Neural progenitor cell (in vitro differentiated cells): ENCODE results near the gene NEK8. TPM values are rescaled to one million over a fixed set of nuclear protein-coding genes. Genes with fewer than 3 reads are reported as not detected.

Source experiments
- DNase-seq: peaks from one replicate; pipeline ENCODE4 v3.0.0-alpha.2; 2016; ENCODE audit warnings: low spot score
- H2AFZ ChIP-seq: fragments of 200-600 bp; sonication (generic); replicated peaks from 2 replicates; pipeline ENCODE4 v1.6.1; 2016; ENCODE audit warnings: antibody characterized with exemption
- H3F3A ChIP-seq: fragments of 200-600 bp; sonication (generic); 2 replicates; pipeline ENCODE4 v1.6.1; 2016; ENCODE audit warnings: antibody characterized with exemption, low read depth
- H3K27ac ChIP-seq: fragments of 200-600 bp; sonication (generic); 2 replicates; pipeline ENCODE4 v1.5.1; 2016; ENCODE audit warnings: mild to moderate bottlenecking
- H3K27me3 ChIP-seq: fragments of 200-600 bp; sonication (generic); 2 replicates; pipeline ENCODE4 v1.6.1; 2016; ENCODE audit warnings: mild to moderate bottlenecking, moderate library complexity
- H3K36me3 ChIP-seq: fragments of 200-600 bp; sonication (generic); 2 replicates; pipeline ENCODE4 v1.5.1; 2016
- H3K4me1 ChIP-seq: fragments of 200-600 bp; sonication (generic); 2 replicates; pipeline ENCODE4 v1.6.1; 2016; ENCODE audit warnings: mixed run types
- H3K4me2 ChIP-seq: fragments of 200-600 bp; sonication (generic); 2 replicates; pipeline ENCODE4 v1.6.1; 2016
- H3K4me3 ChIP-seq: fragments of 200-600 bp; sonication (generic); 2 replicates; pipeline ENCODE4 v1.5.1; 2016
- H3K79me2 ChIP-seq: fragments of 200-600 bp; sonication (generic); 2 replicates; pipeline ENCODE4 v1.6.1; 2016; ENCODE audit warnings: low read depth
- H3K9ac ChIP-seq: fragments of 200-600 bp; sonication (generic); 2 replicates; pipeline ENCODE4 v1.6.1; 2016
- H3K9me3 ChIP-seq: fragments of 200-600 bp; sonication (generic); 2 replicates; pipeline ENCODE4 v1.5.1; 2016; ENCODE audit warnings: low read depth
- H4K20me1 ChIP-seq: fragments of 200-600 bp; sonication (generic); 2 replicates; pipeline ENCODE4 v1.6.1; 2016; ENCODE audit warnings: low read depth
- H3K27ac Mint-ChIP-seq: 3 replicates; pipeline ENCODE4 v1.8.0; 2021; ENCODE audit warnings: mixed read lengths
- H3K27me3 Mint-ChIP-seq: 2 replicates; pipeline ENCODE4 v1.8.0; 2022; ENCODE audit warnings: low read depth, mild to moderate bottlenecking, inconsistent platforms, moderate library complexity, mixed read lengths; ENCODE audit not compliant: insufficient read depth
- H3K36me3 Mint-ChIP-seq: 3 replicates; pipeline ENCODE4 v1.8.0; 2021; ENCODE audit warnings: mixed read lengths
- H3K4me1 Mint-ChIP-seq: 3 replicates; pipeline ENCODE4 v1.8.0; 2021; ENCODE audit warnings: mixed read lengths
- H3K4me3 Mint-ChIP-seq: 3 replicates; pipeline ENCODE4 v1.8.0; 2021; ENCODE audit warnings: mild to moderate bottlenecking, moderate library complexity, mixed read lengths
- H3K9me3 Mint-ChIP-seq: 3 replicates; pipeline ENCODE4 v1.8.0; 2020; ENCODE audit warnings: mixed read lengths
- EZH2 ChIP-seq: fragments of 200-600 bp; sonication (generic); IDR thresholded peaks from 2 replicates; pipeline ENCODE4 v1.6.1; 2017; ENCODE audit warnings: antibody characterized with exemption, mild to moderate bottlenecking, moderate library complexity
- EZH2phosphoT487 ChIP-seq: fragments of 200-600 bp; sonication (generic); IDR thresholded peaks from 2 replicates; pipeline ENCODE4 v1.6.1; 2017; ENCODE audit warnings: antibody characterized with exemption
- total RNA-seq: library from RNA; depleted of rRNA; stranded (reverse); fragments of >200 nt; gene quantifications from 2 replicates; pipeline ENCODE4 v1.2.3, GENCODE V29; 2015; ENCODE audit warnings: low replicate concordance
- TF ChIP-seq, protein P1 (sequence below): fragments of 200-600 bp; sonication (generic); IDR thresholded peaks from 2 replicates; pipeline ENCODE4 v1.5.1; 2017; ENCODE audit warnings: antibody characterized with exemption, mild to moderate bottlenecking

NEK8 gene
- total RNA-seq, 1 donor from 2014 or later = 3.7 TPM

DNA sequence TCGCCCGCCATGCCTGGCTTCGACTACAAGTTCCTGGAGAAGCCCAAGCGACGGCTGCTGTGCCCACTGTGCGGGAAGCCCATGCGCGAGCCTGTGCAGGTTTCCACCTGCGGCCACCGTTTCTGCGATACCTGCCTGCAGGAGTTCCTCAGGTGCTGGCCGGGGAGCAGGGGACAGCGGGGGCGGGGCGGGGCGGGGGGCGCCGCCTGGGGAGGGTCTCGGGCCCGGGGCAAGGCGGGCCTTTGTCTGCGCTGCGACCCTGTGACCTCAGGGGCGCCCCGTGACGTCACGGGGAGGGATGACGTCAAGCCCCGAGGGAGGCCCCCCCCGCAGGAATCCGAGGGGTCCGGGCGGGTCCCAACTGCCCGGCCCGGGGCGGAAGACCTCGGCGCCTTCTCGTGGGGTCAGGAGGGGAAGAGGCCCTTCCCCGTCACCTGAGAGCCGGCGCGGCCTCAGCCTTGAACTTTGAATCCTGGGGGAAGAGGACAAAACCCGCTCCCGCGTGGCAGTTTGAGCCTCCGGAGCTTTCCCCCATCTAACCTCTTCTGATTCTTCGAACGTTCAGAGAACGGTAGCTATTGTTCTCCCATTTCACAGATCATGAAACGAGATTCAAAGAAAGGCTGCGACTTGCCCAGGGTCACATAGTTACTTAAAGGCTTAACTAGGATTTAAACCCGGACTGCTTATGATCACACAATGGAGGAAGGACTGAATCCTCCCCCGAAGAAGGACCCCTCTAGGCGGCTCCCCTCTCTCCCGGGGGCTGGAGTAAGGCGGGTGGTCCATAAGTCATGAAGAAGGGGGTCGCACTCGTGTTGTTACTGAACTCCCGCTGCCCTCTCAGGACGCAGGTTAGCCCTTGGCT lies 15.8 kb downstream of the NEK8 start:
- peaks cover 16% of the 10 kb centered on the region for H3K4me1 ChIP-seq
- TF ChIP-seq EZH2phosphoT487 (no peak), EZH2 (no peak)
- TF ChIP-seq, protein P1, sequence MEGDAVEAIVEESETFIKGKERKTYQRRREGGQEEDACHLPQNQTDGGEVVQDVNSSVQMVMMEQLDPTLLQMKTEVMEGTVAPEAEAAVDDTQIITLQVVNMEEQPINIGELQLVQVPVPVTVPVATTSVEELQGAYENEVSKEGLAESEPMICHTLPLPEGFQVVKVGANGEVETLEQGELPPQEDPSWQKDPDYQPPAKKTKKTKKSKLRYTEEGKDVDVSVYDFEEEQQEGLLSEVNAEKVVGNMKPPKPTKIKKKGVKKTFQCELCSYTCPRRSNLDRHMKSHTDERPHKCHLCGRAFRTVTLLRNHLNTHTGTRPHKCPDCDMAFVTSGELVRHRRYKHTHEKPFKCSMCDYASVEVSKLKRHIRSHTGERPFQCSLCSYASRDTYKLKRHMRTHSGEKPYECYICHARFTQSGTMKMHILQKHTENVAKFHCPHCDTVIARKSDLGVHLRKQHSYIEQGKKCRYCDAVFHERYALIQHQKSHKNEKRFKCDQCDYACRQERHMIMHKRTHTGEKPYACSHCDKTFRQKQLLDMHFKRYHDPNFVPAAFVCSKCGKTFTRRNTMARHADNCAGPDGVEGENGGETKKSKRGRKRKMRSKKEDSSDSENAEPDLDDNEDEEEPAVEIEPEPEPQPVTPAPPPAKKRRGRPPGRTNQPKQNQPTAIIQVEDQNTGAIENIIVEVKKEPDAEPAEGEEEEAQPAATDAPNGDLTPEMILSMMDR = no peak
- Mint-ChIP-seq H3K27me3 (peaks cover 4% of the 10 kb centered on the region), H3K9me3 (no peaks in the 10 kb centered on the region), H3K36me3 (peaks cover 3% of the 10 kb centered on the region), H3K4me3 (peak overlapping the region; percentile 91), H3K27ac (peak overlapping the region; percentile 96), H3K4me1 (peaks cover 22% of the 10 kb centered on the region)
- peak; percentile 92 for DNase-seq
- H4K20me1 ChIP-seq = peaks cover 51% of the 10 kb centered on the region
- H3K36me3 ChIP-seq = no peaks in the 10 kb centered on the region
- peak overlapping the region; percentile 88 for H3K4me2 ChIP-seq
- peaks cover 40% of the 10 kb centered on the region for H3K79me2 ChIP-seq
- peaks cover 63% of the 10 kb centered on the region for H3F3A ChIP-seq
- no peaks in the 10 kb centered on the region for H3K9me3 ChIP-seq
- H3K4me3 ChIP-seq = peak overlapping the region; percentile 78
- H3K27me3 ChIP-seq = no peaks in the 10 kb centered on the region
- peak overlapping the region; percentile 100 for H3K27ac ChIP-seq
- peak overlapping the region; percentile 99 for H3K9ac ChIP-seq
- no peak overlapping the region for H2AFZ ChIP-seq

DNA sequence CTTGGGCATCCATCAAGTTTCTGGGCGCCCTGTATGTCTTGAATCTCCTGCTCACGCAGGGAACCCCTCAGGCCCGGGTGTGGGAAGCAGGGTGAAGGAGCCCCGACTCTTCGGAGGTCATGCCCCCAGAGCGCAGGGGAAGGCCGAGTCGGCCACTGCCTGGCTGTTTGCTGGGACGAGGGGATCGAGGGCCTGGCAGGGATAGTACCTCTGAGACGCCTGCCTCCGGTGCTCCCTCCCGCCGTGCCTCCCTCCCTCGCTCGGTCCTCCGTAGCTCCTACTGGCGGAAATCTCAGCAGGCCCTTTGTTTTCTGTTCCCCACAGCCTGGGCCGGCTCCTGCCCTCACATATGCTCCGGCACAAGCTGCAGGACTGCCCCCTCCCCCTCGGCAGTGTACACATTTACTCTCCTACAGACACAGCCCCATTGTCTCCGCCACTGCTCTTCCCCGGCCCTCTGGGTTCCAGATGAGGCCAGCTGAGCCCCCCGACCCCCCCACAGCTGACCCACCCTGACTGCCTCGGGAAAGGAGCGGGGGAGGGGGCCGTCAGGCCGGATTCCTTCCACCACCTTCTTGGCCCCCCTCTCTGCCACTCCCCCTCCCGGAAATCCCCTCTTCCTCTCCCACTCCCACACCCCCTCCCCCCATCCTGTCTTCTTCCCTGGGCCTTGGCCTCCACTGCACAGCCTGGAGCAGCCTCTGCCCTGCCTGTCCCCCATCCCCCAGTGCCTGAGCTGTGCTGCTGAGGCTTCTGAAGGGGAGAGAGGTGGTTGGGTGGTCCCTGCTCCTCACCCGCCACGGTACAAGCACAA lies 16.6 kb downstream of the NEK8 start:
- Mint-ChIP-seq H3K27ac (peak overlapping the region; percentile 96), H3K9me3 (no peaks in the 10 kb centered on the region), H3K4me3 (peak overlapping the region; percentile 91), H3K4me1 (peaks cover 25% of the 10 kb centered on the region), H3K36me3 (peaks cover 2% of the 10 kb centered on the region), H3K27me3 (peaks cover 4% of the 10 kb centered on the region)
- TF ChIP-seq, protein P1 = peak; percentile 2
- TF ChIP-seq EZH2 = no peak
- no peak for TF ChIP-seq EZH2phosphoT487
- Histone ChIP-seq H3K9ac (peak overlapping the region; percentile 99), H2AFZ (no peak overlapping the region), H3K4me1 (peaks cover 16% of the 10 kb centered on the region), H3K79me2 (peaks cover 40% of the 10 kb centered on the region), H3K27ac (peak overlapping the region; percentile 100), H3K36me3 (no peaks in the 10 kb centered on the region), H3K9me3 (no peaks in the 10 kb centered on the region), H3K4me2 (peak overlapping the region; percentile 88), H3K4me3 (peak overlapping the region; percentile 78), H3F3A (peaks cover 70% of the 10 kb centered on the region), H4K20me1 (peaks cover 57% of the 10 kb centered on the region), H3K27me3 (no peaks in the 10 kb centered on the region)
- peak; percentile 85 for DNase-seq

DNA sequence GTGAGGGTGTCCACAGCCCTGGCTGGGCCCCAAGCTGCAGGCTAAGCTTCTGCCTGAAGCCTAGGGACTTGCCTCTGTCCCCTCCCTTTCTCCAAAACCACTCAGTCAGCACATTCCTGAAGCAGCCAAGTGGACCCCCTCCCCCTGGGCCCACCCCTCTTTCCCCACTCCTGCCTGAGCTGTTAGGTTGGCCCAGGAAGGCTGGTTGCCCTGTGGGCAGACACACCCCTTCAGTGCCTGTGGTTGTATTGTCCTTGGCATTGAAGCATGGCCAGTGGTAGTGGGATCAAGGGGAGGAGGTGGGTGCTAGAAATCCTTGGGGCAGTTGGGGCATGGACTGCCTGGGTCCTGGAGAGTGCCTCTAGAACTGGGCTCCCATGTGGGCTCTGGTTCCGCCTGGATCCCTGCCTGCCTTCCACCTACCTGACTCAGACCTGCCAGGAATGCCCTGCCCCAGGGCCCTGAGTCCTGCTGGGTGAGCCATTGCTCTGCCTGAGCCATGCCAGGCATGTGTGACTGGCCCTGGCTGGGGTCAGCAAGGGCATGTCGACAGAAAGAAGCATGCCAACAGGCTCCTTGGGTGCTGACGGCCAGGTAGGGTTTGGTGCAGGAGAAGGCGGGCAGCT lies 17.3 kb downstream of the NEK8 start:
- Histone ChIP-seq H3K4me3 (peak overlapping the region; percentile 78), H3K4me2 (peak overlapping the region; percentile 88), H4K20me1 (peaks cover 64% of the 10 kb centered on the region), H3K36me3 (peaks cover 7% of the 10 kb centered on the region), H3F3A (peaks cover 77% of the 10 kb centered on the region), H3K4me1 (peaks cover 16% of the 10 kb centered on the region), H2AFZ (no peak overlapping the region), H3K9ac (no peak overlapping the region), H3K79me2 (peaks cover 48% of the 10 kb centered on the region), H3K27ac (peak overlapping the region; percentile 100), H3K27me3 (no peaks in the 10 kb centered on the region), H3K9me3 (no peaks in the 10 kb centered on the region)
- no peak for TF ChIP-seq EZH2
- TF ChIP-seq, protein P1 = no peak
- no peak for TF ChIP-seq EZH2phosphoT487
- DNase-seq = no peak
- peaks cover 31% of the 10 kb centered on the region for H3K4me1 Mint-ChIP-seq
- H3K27ac Mint-ChIP-seq = peak overlapping the region; percentile 53
- H3K27me3 Mint-ChIP-seq = peaks cover 4% of the 10 kb centered on the region
- no peaks in the 10 kb centered on the region for H3K9me3 Mint-ChIP-seq
- H3K4me3 Mint-ChIP-seq = peak overlapping the region; percentile 91
- H3K36me3 Mint-ChIP-seq = peaks cover 4% of the 10 kb centered on the region
